Mesendoderm (in vitro differentiated cells): ENCODE measurements around the gene CTSE.
A peak's percentile ranks its signal among the peaks of the same experiment; 100 is the strongest.
"Not testable (repeated sequence)": the region's sequence is repeated elsewhere in the genome, so short reads cannot be mapped to it uniquely, and the experiment has no call there.

Source experiments
- DNase-seq: peaks from one replicate; pipeline ENCODE4 v3.0.0; 2013
- H2AK5ac ChIP-seq: 2 replicates; pipeline ENCODE4 v1.6.1; 2013; ENCODE audit warnings: low read length, inconsistent platforms
- H2BK120ac ChIP-seq: 2 replicates; pipeline ENCODE4 v1.6.1; 2013; ENCODE audit warnings: low read depth, mild to moderate bottlenecking, low read length, moderate library complexity, mixed read lengths
- H2BK15ac ChIP-seq: replicated peaks from 2 replicates; pipeline ENCODE4 v1.6.1; 2013; ENCODE audit warnings: low read depth, mild to moderate bottlenecking, moderate library complexity
- H2BK5ac ChIP-seq: 2 replicates; pipeline ENCODE4 v1.6.1; 2013; ENCODE audit warnings: low read length, inconsistent platforms
- H3K18ac ChIP-seq: 2 replicates; pipeline ENCODE4 v1.6.1; 2013; ENCODE audit warnings: mild to moderate bottlenecking, low read length, mixed read lengths
- H3K23ac ChIP-seq: one replicate; pipeline ENCODE4 v1.6.1; 2013; ENCODE audit warnings: low read length
- H3K27ac ChIP-seq: 2 replicates; pipeline ENCODE4 v1.5.1; 2013; ENCODE audit warnings: low read depth, mild to moderate bottlenecking, inconsistent platforms, low read length, moderate library complexity
- H3K27me3 ChIP-seq: 2 replicates; pipeline ENCODE4 v1.6.1; 2013; ENCODE audit warnings: low read length, control low read depth, mild to moderate bottlenecking, inconsistent platforms; ENCODE audit not compliant: insufficient read depth, poor library complexity
- H3K36me3 ChIP-seq: 2 replicates; pipeline ENCODE4 v1.6.1; 2013; ENCODE audit warnings: low read length, inconsistent platforms; ENCODE audit not compliant: control insufficient read depth, insufficient read depth
- H3K4ac ChIP-seq: one replicate; pipeline ENCODE4 v1.6.1; 2013; ENCODE audit warnings: low read depth, mild to moderate bottlenecking, low read length, moderate library complexity
- H3K4me1 ChIP-seq: 2 replicates; pipeline ENCODE4 v1.6.1; 2013; ENCODE audit warnings: low read depth, low read length, inconsistent platforms; ENCODE audit not compliant: control insufficient read depth
- H3K4me2 ChIP-seq: 2 replicates; pipeline ENCODE4 v1.6.1; 2013; ENCODE audit warnings: low read length
- H3K4me3 ChIP-seq: 2 replicates; pipeline ENCODE4 v1.5.1; 2013; ENCODE audit warnings: mild to moderate bottlenecking, low read length
- H3K56ac ChIP-seq: one replicate; pipeline ENCODE4 v1.6.1; 2013; ENCODE audit warnings: low read length
- H3K79me1 ChIP-seq: 2 replicates; pipeline ENCODE4 v1.6.1; 2013; ENCODE audit warnings: low read length, inconsistent platforms
- H3K79me2 ChIP-seq: 2 replicates; pipeline ENCODE4 v1.6.1; 2013; ENCODE audit warnings: mild to moderate bottlenecking, low read length; ENCODE audit not compliant: control insufficient read depth, insufficient read depth
- H3K9ac ChIP-seq: 2 replicates; pipeline ENCODE4 v1.6.1; 2013; ENCODE audit warnings: low read length, inconsistent platforms
- H4K5ac ChIP-seq: one replicate; pipeline ENCODE4 v1.6.1; 2013; ENCODE audit warnings: low read length
- H4K8ac ChIP-seq: one replicate; pipeline ENCODE4 v1.6.1; 2013; ENCODE audit warnings: low read depth, mild to moderate bottlenecking, control low read depth, low read length, moderate library complexity
- WGBS: extraction: QIAGEN DNeasy Blood & Tissue Kit; methylation state at CpG from one replicate; pipeline ENCODE4 v1.1.7; 2013; ENCODE audit warnings: low lambda C conversion rate, missing lambda C conversion rate; ENCODE audit not compliant: insufficient coverage; ENCODE audit errors: extremely low coverage; 5-methylcytosine and 5-hydroxymethylcytosine counted together

CTSE gene

DNA sequence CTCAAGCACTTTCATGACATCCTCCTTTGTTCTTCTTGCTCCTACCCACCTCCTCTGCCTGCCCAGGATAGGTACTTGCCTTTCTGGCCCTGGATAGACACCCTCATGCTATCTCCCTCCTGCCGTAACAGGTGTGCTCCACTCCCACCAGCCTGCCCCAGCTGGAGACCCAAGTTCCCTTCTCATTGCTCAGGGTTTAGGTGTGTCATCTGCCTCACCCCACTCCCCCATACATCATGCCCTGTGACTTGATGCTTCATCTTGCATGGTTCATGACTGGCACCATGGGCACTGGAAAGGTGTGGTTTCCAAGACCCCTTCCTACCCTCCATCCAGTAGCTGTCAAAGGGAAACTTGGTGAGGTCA lies 35.2 kb upstream of the CTSE start:
- H3K18ac ChIP-seq, result no peak overlapping the region
- no peak overlapping the region for H4K5ac ChIP-seq
- no peak overlapping the region for H2BK120ac ChIP-seq
- H3K4me1 ChIP-seq, result no peaks in the 10 kb centered on the region
- peak overlapping the region; percentile 78 for H2BK5ac ChIP-seq
- WGBS, result no CpG with 5 or more reads among the region's 1 CpG
- no peak overlapping the region for H4K8ac ChIP-seq
- H3K27me3 ChIP-seq, result no peaks in the 10 kb centered on the region
- no peak overlapping the region for H3K4me2 ChIP-seq
- H3K36me3 ChIP-seq, result no peaks in the 10 kb centered on the region
- no peak for DNase-seq
- no peak overlapping the region for H3K4me3 ChIP-seq
- H3K9ac ChIP-seq, result no peak overlapping the region
- no peak overlapping the region for H3K4ac ChIP-seq
- no peak overlapping the region for H3K23ac ChIP-seq
- no peak overlapping the region for H2AK5ac ChIP-seq
- H3K27ac ChIP-seq, result no peak overlapping the region
- H2BK15ac ChIP-seq, result no peak overlapping the region
- H3K56ac ChIP-seq, result no peak overlapping the region
- H3K79me2 ChIP-seq, result no peaks in the 10 kb centered on the region
- H3K79me1 ChIP-seq, result no peaks in the 10 kb centered on the region

DNA sequence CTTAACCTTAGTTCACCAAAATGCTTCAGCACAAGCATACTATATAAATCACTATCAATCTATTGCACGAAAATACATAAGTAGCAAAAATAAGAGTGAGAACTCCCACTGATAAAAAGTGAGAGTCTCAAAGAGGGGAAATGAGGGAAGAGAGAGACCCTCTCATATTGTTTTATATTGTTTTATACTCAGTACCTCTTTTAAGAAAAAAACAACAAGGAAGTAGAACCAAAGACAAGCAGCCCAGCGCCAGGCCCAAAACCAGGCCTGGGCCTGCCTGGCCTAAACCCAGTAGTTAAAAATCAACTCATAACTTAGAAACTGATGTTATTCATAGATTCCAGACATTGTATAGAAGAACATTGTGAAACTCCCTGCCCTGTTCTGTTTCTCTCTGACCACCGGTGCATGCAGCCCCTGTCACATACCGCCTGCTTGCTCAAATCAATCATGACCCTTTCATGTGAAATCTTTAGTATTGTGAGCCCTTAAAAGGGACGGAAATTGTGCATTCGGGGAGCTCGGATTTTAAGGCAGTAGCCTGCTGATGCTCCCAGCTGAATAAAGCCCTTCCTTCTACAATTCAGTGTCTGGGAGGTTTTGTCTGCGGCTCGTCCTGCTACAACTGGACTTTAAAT lies 34.7 kb upstream of the CTSE start:
- H2BK15ac ChIP-seq, H3K4me3 ChIP-seq, H4K5ac ChIP-seq, H3K79me1 ChIP-seq, H2AK5ac ChIP-seq, H2BK5ac ChIP-seq, H3K79me2 ChIP-seq, H3K18ac ChIP-seq, H3K36me3 ChIP-seq, H4K8ac ChIP-seq, H2BK120ac ChIP-seq, H3K56ac ChIP-seq, H3K23ac ChIP-seq, H3K9ac ChIP-seq, H3K4me2 ChIP-seq, H3K27ac ChIP-seq, DNase-seq, H3K4me1 ChIP-seq, H3K27me3 ChIP-seq, H3K4ac ChIP-seq: not testable (repeated sequence)
- no CpG with 5 or more reads among the region's 9 CpGs for WGBS

DNA sequence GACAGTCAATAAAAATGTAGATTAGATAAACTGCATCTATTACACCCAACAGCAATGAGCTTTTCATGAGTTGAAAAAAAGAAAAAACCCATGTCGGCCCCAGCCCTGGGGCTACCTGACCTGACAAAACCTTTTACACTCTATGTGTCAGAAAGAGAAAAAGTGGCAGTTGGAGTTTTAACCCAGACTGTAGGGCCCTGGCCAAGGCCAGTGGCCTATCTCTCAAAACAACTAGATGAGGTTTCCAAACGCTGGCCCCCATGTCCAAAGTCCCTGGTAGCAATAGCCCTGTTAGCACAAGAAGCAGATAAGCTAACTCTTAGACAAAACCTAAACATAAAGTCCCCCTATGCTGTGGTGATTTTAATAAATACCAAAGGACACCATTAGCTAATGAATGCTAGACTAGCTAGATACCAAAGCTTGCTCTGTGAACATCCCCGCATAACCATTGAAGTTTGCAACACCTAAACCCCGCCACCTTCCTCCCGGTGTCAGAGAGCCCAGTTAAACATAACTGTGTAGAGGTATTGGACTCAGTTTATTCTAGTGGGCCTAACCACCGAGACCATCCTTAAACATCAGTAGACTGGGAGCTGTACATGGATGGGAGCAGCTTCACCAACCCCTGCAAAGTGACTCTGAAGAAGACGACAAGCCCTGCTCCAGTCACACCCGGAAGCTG lies 32.1 kb upstream of the CTSE start:
- H2BK15ac ChIP-seq, H3K4me1 ChIP-seq, H3K18ac ChIP-seq, H3K4me3 ChIP-seq, H3K56ac ChIP-seq, DNase-seq, H3K4me2 ChIP-seq, H3K23ac ChIP-seq, H3K36me3 ChIP-seq, H4K8ac ChIP-seq, H4K5ac ChIP-seq, H3K79me1 ChIP-seq, H3K79me2 ChIP-seq, H3K9ac ChIP-seq, H3K27ac ChIP-seq, H2AK5ac ChIP-seq, H2BK5ac ChIP-seq, H3K27me3 ChIP-seq, H2BK120ac ChIP-seq, H3K4ac ChIP-seq: not testable (repeated sequence)
- no CpG with 5 or more reads among the region's 8 CpGs for WGBS

DNA sequence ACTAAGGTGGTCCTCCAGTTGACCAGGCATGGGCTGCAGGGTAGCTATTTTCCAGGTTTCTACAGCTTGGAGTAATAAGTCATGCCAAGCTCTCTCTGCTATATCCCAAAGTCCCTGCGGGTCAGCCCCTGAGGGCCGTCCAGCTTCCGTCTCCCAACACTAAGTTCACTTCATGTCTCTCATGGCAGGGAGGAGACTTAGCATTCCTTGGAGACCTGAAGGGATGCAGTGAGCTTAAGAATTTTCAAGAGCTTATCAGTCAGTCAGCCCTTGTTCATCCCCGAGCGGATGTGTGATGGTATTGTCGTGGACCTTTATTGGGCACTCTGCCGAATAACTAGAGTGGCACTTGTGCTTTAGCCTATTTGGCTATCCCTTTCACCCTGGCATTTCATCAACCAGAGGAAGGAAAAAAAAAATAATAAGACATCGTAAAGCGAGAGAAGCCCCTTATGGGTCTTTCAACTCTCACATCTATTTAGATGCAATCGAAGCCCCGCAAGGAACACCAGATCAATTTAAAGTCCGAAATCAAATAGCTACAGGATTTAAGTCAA lies 31.5 kb upstream of the CTSE start:
- not testable (repeated sequence) for H3K4me3 ChIP-seq, H3K18ac ChIP-seq, H3K4ac ChIP-seq, H3K27ac ChIP-seq, DNase-seq, H3K4me2 ChIP-seq, H3K23ac ChIP-seq, H3K56ac ChIP-seq, H2BK5ac ChIP-seq, H2BK120ac ChIP-seq, H4K5ac ChIP-seq, H2BK15ac ChIP-seq, H2AK5ac ChIP-seq, H3K79me2 ChIP-seq, H3K9ac ChIP-seq, H3K27me3 ChIP-seq, H3K36me3 ChIP-seq, H3K79me1 ChIP-seq, H4K8ac ChIP-seq, H3K4me1 ChIP-seq
- no CpG with 5 or more reads among the region's 12 CpGs for WGBS

DNA sequence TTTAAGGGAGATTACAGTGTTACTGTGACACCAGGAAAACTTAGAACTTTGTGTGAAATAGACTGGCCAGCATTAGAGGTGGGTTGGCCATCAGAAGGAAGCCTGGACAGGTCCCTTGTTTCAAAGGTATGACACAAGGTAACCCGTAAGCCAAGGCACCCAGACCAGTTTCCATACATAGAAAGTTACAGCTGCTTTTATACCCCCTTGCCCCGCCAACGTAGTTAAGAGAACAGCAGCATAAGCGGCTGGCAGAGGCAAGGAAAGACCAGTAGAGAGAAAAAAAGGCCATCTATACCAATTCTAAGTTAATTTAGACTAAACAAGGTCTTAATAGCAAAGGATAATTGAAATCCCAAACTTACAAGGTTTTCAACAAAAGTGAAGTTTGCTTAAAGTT lies 29.9 kb upstream of the CTSE start:
- not testable (repeated sequence) for H2BK15ac ChIP-seq, H4K5ac ChIP-seq, H3K79me1 ChIP-seq, H3K27ac ChIP-seq, H3K56ac ChIP-seq, H3K4me2 ChIP-seq, H3K36me3 ChIP-seq, H3K27me3 ChIP-seq, H3K9ac ChIP-seq, H3K4ac ChIP-seq, H2BK120ac ChIP-seq, H4K8ac ChIP-seq, DNase-seq, H3K4me1 ChIP-seq, H3K4me3 ChIP-seq, H2BK5ac ChIP-seq, H3K79me2 ChIP-seq, H2AK5ac ChIP-seq, H3K18ac ChIP-seq, H3K23ac ChIP-seq
- whole genome bisulfite sequencing, result no CpG with 5 or more reads among the region's 4 CpGs
